Activated CD4-positive, alpha-beta T cell treated with anti-CD3 and anti-CD28 coated beads, Interleukin-2, Interleukin-4, amounts not matched to agents 100 ng/mL and 50 ng/mL, durations not matched to agents 16 hours and 8 hours (primary cell): Measurements from ENCODE around the gene STK39.
A peak's percentile ranks its signal among the peaks of the same experiment; 100 is the strongest.

Source experiments
- DNase-seq: peaks from one replicate; pipeline ENCODE4 v3.0.0-alpha.2; 2020; ENCODE audit warnings: low spot score

STK39 gene

DNA sequence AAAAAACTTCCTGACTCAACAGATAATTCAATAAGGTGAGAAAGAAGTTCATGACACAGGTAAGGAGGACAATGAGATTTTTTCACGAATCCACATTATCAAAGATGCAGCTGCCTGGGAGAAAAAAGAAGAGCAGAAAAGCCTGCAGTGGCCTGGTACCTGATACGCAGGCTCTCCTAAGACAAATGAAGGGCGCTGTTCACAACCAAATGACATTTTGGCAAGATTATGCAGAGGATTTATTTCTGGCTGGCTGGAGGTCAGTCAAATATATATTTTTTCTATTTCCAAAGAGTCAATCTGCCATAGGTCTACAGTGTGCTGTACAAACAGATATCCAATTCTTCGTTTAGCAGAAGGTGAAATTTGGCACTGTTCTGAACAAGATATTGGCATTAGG lies 257.3 kb downstream of the STK39 start:
- no peak for DNase-seq

DNA sequence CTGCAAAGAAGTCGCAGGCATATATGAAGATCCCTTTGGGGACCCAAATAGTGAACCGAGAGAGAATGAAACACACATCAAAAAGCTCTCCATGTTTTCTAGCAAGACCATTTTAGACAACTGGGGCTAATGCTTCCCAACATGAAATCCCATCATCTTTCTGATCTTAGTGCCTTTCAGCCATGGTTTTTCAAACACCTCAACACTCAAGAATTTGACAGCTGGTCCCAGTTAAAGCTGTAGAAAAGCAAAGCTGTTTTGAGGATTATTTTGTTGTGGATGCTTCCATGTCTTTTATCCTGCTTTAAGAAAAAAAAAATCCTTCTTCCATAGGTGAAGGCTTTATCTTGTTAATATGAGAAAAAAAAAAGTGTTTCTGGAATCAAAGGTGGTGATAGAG lies 259.1 kb downstream of the STK39 start:
- no peak for DNase-seq

DNA sequence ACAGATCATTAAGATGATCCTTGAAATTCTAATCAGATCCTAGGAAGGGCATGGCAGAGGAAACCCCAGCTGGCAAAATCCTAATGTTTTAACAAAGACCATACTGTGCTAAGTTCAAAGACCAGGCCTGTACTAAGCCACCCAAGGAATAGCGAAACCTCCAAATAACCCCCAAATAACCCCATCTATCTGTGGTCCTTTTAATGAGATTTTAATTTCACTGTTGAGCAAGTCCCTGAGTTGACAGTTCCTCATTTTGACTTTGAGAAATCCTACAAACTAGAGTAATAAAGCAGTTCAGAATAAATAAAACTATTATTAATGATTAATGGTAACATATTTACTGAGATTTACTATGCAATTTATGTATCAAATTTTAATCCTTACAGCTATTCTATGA lies 259.8 kb downstream of the STK39 start:
- no peak for DNase-seq

DNA sequence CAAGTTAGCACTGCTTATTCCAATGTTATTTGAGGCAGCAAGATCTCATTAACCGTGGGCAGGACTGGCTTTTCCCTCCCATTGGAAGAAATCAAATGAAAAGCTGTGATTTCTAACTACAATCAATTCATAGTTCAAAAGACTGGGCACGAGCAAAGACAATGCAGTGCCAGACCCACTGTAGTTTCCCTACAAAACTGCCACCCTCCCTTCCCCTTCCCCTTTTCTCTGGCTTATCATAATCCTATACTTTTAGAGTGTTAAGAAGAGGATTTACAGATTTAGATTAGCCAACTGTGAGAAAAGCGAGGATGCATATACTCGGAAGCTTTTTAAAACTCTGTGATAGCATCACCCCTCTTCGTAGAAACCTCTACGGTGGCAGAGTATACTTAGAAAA lies 260.4 kb downstream of the STK39 start:
- DNase-seq: no peak

DNA sequence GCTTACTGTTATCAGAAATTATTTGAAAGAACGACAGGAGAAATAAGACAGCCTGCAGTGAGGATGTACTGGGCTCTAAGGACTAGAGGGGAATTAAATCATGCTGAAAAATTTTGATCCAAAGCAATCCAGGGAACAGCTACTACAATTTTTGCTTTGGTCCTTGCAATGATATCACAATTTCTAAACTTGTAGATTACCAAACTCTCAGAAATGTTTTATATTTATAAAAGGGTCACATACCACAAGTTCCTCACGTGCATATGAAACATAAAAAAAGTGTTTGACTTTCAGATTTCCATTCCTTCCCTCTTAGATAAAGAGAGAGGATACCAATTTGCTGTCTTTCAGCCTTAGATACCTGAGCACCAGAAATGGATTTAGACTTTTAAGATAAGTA lies 261.2 kb downstream of the STK39 start:
- no peak for DNase-seq

DNA sequence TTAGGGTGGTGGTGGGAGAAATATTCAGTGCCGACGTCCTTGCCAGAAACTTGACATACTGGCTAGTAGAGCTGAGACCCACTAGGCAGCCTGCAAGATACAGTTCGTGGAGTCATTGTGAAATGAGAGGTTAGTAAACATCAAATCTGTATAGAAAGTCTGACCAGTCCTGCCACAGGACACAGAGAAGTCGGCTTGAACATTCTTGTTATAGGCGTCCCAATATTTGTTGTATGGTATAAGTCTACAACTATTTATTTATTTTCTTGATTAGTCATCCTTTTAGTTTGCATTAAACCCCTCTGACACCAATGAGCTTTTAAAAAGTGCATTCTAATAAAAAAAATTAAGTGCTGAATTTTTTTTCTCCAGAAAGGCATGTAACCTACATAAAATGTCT lies 265.4 kb downstream of the STK39 start:
- no peak for DNase-seq

DNA sequence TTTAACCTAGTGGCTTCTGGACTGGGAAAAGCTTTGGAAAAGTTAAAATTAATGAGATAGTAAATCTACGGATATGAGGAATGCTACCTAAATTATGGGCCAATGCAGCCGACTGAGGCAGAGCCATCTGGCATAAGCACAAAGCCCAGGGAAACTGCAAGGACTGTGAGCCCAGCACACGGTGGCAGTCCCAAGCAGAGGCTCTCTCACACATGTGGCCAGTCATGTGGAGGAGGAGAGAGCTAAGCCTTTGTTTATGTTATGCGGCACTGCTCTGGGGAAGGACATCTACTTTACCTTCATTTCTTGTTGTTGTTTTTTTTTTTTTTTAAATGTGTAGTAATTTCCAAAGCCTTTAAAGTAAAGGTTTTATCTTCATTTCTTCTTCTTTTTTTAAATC lies 267.0 kb downstream of the STK39 start:
- no peak for DNase-seq

DNA sequence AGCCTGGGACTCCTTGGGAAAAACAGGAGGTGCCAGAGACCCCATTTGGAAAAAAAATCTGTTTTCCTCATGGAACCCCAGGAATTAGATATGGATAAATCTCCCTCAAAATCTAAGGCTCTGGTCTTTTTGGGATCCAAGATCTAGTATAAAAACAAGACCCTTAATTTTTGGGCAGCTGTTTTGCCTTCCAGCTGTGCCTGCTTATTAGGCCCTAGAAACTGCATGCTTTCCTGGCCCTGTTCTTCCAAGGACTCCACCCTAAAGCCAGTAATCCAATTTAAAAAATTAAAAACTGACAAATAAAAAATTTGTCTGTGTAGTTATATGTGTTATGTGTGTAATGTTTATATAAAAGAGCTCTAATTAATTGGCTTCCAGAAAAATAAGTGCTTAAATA lies 274.6 kb downstream of the STK39 start:
- DNase-seq: no peak

DNA sequence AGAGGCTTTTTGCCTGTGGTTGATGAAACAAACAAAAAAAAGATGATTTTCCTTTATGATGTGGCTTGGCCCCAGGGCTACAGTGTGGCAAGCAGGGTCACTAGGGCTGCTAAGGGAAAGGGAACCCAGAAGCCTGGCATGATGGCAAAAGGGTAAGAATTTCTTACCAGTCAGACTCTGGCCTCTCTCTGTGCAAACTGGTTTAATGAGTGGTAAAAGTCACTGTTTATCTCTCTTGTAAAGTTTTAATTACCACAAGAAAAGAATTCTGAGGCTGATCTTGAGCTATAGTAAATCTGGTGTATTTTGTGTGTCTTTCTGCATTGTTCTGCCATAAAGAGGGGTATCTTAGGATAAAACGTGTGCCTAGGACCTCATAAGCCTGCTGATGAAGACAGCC lies 275.4 kb downstream of the STK39 start:
- no peak for DNase-seq

DNA sequence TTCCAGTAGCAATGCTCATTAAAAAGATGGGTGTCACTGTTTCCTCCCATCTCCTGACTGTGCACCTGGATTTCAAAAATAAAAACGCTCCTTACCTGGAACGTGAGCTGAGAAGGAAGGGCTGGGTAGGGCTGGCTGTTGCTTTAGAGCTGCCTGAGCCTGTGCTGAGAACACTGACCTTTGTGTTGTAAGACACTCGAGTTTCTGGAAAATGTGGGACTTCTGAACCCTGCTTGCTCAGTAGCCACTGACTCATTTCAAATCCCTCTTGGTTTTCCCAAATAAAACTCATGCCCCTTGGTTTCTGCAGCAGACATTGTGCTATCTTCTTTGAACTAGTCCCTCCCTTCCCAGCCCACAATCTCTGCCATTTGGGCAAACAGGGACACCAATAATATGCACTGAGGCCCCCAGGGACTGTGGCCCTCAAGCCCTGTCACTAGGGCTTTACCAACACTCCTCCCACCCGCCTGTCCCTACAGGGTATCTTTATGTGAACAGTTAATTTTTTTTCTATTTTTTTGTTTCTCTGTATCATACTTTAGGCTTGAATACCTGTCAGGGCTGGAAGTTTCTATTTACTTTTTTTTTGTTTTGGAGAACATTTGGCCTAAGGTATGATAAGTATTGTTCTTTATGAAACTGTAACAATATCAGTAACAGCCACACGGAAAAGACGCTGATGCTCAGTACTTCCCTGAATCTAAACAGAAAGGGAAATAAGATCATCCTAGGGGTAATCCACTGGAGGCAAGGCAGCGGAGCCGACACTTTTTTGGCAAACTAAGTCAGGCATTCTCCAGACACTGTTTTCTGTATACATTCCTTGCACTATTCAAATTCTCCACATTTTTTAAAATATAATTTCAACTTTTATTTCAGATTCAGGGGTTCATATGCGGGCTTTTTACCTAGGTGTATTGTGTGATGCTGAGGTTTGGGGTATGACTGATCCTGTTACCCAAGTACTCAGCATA lies 280.2 kb downstream of the STK39 start:
- no peak for DNase-seq

DNA sequence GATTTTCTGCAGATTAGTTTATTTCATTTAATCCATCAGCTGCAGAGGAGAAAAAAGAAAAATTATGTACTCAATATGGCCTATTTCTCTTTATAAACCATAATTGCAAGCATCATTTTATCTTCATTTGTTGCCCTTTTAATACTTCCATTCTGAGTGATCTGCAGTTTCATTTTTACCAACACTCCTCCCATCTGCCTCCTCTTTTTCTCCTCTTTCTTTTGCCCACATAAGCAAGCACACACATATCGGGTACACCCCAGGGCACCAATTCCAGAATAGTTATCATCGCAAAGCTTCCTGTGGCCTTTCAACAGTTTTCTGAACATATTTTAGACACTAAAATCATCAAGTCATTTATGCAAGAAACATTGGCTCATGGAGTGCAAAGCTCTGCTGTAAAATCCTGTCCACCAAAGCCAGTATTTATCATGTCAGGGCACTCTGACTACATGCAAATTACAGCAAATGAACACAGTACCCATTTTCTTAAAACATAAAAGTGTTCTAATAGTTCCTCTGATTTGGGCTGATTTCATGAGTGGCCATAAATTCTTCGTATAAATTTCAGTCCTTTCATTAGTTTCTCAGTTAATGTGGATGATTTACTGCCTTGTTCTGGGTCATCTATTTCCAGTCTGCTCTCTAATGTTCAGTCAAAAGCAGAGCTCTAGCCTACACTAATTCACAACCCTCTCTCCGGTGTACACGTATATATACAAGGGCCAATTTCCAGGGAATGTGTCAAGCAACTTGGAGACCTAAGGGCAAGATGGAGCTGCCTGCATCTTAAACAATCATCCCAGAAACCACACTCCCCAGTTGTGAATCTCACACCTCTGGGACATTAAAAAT lies 281.3 kb downstream of the STK39 start:
- DNase-seq: peak; percentile 34

DNA sequence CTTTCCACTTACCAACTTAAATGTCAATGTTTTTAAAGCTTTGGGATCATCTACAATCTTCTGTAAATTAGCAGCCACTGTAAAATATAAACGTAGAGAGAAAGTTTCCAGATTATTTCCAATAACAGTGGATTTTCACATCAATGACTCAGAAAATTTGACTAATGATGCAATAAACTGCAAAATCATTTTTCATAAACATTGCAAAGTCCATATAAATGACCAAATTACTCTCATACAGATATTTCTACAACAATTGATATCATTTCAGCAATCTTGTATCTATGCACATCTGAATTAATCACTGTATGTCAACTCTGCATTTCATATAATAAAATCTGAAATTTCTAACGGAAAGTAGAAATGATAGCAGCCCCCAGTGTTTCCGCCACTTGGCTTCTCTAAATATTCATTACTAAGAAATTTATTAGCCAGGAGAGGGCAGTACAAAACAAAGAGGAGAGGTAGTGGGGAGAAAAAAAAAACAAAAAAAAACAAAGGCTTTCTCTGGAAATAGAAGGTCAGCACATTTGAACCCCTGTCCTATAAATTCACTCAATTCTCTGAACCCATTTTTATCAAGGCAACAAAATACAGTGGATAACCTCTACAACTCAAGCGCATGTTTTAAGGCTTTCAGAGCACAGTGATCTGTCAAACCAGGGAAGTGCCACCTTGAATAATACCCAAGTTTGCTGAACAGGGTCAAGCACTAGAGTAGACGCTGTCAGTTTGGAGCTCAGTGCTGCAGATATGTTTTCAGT lies 282.6 kb downstream of the STK39 start:
- no peak for DNase-seq

DNA sequence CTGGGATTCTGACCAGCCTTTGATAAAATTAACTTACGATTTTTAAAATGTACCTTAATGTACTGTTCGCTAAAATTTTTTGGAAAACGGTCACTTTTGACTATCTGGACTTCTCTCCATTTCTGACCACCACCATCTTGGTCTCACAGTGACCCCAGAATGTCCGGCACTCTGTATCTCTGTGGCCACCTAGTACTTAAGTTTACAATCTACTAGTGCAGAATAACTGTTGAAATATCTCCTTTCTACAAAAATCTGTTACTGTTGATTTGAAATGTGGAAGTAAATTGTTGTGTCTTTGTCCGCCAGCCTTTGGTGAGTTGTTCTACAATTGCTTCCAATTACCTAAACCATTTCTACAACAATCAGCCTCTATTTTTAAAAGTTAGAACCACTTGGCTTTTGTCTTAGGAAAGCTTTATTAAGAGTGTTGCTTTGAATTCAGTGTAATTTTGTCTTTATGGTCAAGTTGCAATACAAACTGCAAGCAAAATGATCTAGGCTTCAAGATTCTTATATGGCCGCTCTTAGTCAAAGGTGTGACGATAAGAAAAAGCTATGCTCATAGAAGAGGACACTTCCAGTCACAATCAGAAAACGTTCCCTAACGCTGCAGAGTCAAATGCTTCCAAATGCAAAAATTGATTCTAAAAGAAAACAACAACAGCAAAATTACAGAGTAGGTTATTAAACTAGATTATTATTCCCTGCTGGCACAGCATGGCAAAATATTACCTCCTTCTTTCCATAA lies 283.3 kb downstream of the STK39 start:
- no peak for DNase-seq

DNA sequence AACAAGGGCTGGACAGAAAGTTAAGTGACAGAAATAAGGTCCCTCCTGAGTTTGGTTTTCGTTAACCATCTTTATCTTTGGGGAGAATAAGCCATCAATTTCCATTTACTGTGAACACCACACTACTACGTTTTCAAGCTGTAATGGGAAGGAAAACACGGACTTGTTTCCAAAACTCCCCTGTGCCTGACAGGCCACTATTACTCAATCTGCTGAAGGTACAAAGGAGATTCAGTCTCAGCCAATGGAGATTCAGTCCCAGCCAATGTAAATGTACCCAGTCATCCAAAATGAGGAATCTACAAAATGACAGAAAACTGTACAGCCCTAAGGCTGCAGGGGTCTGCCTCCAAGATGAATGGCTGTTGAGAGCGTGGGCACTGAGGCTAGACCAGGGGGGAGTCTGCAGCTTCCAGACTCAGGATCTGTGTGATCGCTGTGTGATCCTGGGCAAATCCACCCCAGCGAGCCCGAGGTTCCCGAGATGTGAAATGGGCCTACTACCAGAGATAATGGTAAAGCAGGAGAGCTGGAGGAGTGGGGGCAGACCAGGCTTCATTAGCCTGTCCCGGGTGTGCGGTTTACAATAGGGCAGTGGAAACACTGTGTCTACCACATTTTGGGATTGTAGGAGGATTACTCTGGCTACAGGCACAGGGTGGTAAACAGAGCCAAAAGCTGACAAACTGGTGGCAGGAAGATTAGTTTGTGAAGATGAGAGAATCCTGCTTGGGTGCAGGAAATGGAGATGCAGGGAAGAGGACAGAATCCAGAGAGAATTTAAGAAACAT lies 284.8 kb downstream of the STK39 start:
- DNase-seq: no peak

DNA sequence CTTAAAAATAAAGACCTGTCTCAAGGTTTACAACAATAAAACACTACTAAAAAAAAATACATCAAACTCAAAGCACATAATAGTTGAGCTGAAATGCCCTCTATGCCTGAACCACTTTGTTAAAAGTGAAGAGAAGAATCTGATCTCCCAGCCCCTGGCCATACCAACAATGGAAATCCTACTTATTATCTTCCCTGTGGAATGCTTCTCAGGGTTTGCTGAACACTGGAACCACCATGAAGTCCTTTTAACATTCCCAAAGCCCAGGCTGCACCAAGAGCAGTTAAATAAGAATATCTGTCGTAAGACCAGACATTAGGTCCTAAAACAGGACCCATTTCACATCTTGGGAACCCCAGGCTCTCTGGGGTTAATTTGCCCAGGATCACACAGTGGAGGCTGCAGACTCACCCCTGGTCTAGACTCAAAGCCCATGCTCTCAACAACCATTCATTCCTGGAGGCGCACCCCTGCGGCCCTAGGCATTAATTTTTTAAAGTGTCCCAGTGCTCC lies 285.8 kb downstream of the STK39 start:
- no peak for DNase-seq

DNA sequence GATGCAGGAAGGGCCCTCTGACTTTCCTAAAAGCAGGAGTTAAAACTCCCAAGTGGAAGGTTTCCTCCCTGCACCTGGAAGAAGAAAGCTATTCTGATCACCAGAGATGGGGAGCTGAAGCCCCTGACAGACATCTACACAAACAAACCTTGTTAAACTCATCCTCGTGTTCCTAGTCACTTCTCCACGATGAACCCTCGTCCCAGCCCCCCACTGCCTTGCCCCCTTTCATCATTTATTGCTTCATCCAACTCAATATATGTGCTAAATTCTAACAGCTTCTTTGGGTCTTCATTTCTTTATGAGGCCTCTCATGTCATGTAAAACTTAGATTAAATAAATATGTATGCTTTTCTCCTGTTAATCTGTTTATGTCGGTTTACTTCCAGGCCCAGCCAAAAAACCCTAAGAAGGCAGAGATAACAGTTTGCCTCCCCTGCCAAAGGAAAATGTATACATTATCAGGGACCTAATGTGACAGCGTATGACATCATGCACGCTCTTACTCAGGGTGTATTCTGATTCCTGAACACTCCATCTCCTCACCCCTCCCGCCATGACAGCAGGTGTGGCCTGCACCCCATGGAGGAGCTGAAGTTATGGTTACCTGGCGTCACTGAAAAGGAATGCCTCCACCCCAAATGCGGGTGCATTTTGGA lies 287.2 kb downstream of the STK39 start:
- no peak for DNase-seq

DNA sequence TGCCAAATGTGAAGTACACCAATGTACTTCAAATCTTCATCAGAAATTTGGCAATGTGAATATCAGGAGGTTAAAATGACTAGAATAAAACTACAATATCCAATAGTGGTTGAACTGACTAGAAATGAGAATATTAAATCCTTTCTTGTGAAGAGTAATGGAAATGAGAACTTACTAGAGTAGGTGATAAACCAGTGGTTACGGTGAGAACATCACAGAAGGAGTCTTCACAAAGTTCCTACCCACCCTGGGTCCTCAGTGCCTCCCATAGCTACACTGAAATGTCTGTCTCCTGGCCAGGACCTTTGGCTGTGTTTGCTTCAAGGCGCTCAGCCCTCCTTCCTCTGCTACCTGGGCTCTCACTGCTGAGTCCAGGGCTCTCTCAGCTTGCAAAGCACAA lies 289.7 kb downstream of the STK39 start:
- DNase-seq: no peak

DNA sequence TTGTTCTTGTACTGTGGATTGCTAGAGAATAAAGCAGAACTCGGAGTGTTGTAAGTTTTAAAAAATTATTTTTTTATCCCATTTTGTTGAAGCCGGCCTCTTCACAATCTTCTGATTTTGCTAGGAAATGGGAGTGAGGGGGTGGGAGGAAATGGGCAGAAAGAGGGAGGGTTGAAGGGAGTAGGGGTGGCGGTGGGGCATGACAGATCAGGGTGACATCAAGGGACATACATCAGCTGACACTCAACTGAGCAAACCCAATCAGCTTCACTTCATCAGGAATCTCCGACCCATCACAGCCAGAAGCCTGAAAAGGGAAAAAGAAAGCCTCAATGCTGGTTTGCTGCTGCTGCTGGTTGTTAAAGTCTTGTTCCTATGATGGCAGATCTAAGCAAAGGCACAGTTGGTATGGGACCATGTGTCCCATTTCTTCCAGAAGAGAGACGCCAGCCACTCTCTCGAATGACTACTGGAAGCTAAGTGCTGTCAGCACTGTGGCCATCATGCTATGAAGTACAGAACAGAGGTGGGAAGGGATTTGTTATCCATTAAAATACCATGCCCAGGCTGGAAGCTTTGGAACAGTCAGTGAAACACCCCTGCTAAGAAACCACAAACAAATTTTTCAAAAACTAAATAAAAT lies 292.0 kb downstream of the STK39 start:
- DNase-seq: no peak

DNA sequence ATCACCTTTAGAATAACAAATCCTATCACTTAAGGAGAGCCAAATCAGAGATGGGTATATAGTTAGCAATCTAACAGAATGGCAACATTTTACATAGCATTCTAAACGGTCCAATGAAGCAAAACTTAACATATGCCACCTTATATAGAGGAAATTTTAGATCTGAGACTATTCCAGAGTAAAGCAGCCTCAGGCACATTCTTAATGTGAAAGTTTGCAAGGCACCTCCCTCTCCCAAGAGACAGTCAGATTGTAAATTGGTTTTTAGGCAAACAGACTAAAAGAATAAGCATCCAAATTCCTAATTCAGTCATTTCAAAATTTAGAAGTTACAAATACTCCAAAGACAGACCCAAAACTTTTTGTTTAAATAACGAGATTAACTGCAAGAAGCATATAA lies 292.9 kb downstream of the STK39 start:
- no peak for DNase-seq

DNA sequence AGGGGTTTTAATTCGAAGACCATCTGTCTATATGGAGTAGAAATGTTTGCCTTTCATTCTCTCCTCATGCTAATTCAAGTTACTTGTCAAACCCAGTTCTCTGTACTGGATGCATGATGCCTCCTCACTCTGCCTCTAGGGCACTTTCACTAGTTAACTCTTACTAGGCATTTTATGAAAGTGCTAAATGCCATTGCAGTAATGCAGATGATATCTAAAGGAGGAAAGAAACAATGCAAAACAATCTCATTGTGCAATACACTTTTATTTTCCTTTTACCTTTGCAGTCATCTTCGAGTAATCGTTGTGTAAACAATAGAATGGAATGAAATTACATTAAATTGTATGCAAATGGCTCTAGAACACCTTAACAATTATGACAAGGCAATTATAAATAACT lies 293.6 kb downstream of the STK39 start:
- no peak for DNase-seq
